Natural killer cell (primary cell): ENCODE data around the gene GMCL2. TPM values are rescaled to one million over a fixed set of nuclear protein-coding genes. Genes with fewer than 3 reads are reported as not detected.
A peak's percentile ranks its signal among the peaks of the same experiment; 100 is the strongest.

ENCODE experiments used
- ATAC-seq, 3 donors: fragments of 150-1000 bp in 2 of 3; fragments of 200-7000 bp in 1 of 3; cut with Tn5 transposase; 1 replicate in 1 of 3; 2 replicates in 2 of 3; pipeline ENCODE4 v1.10.0; 2021; ENCODE audit warnings: mild to moderate bottlenecking in 2 of 3, moderate library complexity in 2 of 3
- DNase-seq, 2 donors: peaks; one replicate each; pipeline versions ENCODE4 v3.0.0 to v3.0.0-alpha.2; 2013 to 2021; ENCODE audit warnings: mixed read lengths in 1 of 2
- H3K27ac ChIP-seq: one replicate; pipeline ENCODE4 v1.5.1; 2013; ENCODE audit warnings: mild to moderate bottlenecking, low read length
- H3K27me3 ChIP-seq: one replicate; pipeline ENCODE4 v1.6.1; 2013; ENCODE audit warnings: low read length; ENCODE audit not compliant: control insufficient read depth, insufficient read depth
- H3K36me3 ChIP-seq: one replicate; pipeline ENCODE4 v1.6.1; 2013; ENCODE audit warnings: low read length; ENCODE audit not compliant: control insufficient read depth, insufficient read depth
- H3K4me1 ChIP-seq: one replicate; pipeline ENCODE4 v1.6.1; 2013; ENCODE audit warnings: low read length; ENCODE audit not compliant: control insufficient read depth, insufficient read depth
- H3K4me3 ChIP-seq: one replicate; pipeline ENCODE4 v1.5.1; 2013; ENCODE audit warnings: low read length
- H3K9me3 ChIP-seq: one replicate; pipeline ENCODE4 v1.6.1; 2013; ENCODE audit warnings: low read length; ENCODE audit not compliant: control insufficient read depth, insufficient read depth
- H3K27ac Mint-ChIP-seq, 2 donors: one replicate each; pipeline ENCODE4 v1.8.0; 2022; ENCODE audit warnings: mild to moderate bottlenecking in 2 of 2, mixed read lengths in 2 of 2, moderate library complexity in 1 of 2
- H3K27me3 Mint-ChIP-seq, 2 donors: one replicate each; pipeline ENCODE4 v1.8.0; 2022; ENCODE audit warnings: low read depth in 2 of 2, mixed read lengths in 2 of 2
- H3K36me3 Mint-ChIP-seq: one replicate; pipeline ENCODE4 v1.8.0; 2022; ENCODE audit warnings: mixed read lengths
- H3K4me1 Mint-ChIP-seq, 2 donors: one replicate each; pipeline ENCODE4 v1.8.0; 2022; ENCODE audit warnings: mixed read lengths in 2 of 2
- H3K4me3 Mint-ChIP-seq: one replicate; pipeline ENCODE4 v1.8.0; 2022; ENCODE audit warnings: mild to moderate bottlenecking, moderate library complexity, mixed read lengths
- H3K9me3 Mint-ChIP-seq, 2 donors: one replicate each; pipeline ENCODE4 v1.8.0; 2022; ENCODE audit warnings: mixed read lengths in 2 of 2
- WGBS: methylation state at CpG from one replicate; pipeline ENCODE4 v1.1.7; 2013; ENCODE audit warnings: missing lambda C conversion rate; ENCODE audit not compliant: insufficient coverage; 5-methylcytosine and 5-hydroxymethylcytosine counted together
- intact Hi-C: fragments of 100-400 bp; cut with micrococcal nuclease; formaldehyde crosslinking; loops from one replicate; pipeline ENCODE4 v1.14.2; 2022
- total RNA-seq, 4 donors: library from RNA; stranded (reverse); fragments of 120-200 nt in 1 of 4; gene quantifications; one replicate each; pipeline versions ENCODE4 v1.2.3 to v1.2.4, GENCODE V29; 2013 to 2022
- TF ChIP-seq, protein P1 (sequence below): fragments of 200-600 bp; IDR thresholded peaks from one replicate; pipeline ENCODE4 v1.8.0; 2022; ENCODE audit warnings: antibody characterized with exemption

The GMCL2 gene
- total RNA-seq, 3 donors from 2014 or later (not counting 1 experiment from before 2014, with no cell fraction given): not detected

DNA sequence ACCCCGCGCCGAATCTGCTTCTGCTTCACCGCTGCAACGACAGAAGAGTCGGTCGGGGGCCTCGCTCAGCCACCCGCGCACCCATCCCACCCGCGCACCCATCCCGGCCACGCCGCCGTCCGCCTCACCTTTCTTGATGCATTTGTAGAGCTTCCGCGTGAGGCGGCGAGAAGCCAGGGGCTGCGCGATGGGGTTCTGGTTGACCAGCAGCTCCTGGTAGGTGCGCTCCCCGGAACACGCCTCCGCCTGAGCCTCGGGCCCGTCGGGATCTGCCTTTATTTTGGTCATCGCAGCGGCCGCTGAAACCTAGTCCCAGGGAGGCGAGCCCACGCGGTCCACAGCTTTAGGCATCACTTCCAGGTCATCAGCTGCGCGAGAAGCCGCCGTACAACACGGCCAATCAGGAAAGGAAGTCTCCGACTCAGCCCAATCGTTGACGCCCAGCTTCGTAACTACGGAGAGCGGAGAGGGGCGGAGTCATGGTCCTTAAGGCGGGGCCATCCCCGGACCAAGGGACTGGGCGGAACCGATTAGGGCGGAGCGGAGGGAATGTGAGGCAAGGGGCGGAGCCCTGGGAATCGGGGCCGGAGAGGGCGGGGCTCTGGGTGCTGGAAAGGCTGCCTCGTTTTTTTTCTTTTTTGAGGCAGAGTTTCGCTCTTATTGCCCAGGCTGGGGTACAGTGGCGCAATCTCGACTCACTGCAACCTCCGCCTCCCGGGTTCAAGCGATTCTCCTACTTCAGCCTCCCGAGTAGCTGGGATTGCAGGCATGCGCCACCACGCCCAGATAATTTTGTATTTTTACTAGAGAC is 33.4 kb downstream of the GMCL2 start, which contains the start of gene NHP2:
Gene NHP2, minus strand, starts transcription at position 356 of the 811 bp plus-strand sequence. Its CDS starts 68 bp downstream, at position 288.
- Mint-ChIP-seq H3K27me3 (no peaks in the 10 kb centered on the region), H3K4me3 (peak within 1 kb of the TSS; percentile 98), H3K4me1 (peaks cover 19 to 23% of the 10 kb centered on the region in 2 donors), H3K36me3 (no peaks in the 10 kb centered on the region), H3K27ac (peak within 1 kb of the TSS; percentile 89 to 93), H3K9me3 (no peaks in the 10 kb centered on the region)
- ATAC-seq (peak; percentile 98 to 100 (median 99)), DNase-seq (peak; percentile 92 to 99)
- intact Hi-C loops: loop anchor here (2.0 kb wide), 1 partner anchor 39 kb away; no protein-coding TSS in a partner anchor
- TF ChIP-seq, protein P1, sequence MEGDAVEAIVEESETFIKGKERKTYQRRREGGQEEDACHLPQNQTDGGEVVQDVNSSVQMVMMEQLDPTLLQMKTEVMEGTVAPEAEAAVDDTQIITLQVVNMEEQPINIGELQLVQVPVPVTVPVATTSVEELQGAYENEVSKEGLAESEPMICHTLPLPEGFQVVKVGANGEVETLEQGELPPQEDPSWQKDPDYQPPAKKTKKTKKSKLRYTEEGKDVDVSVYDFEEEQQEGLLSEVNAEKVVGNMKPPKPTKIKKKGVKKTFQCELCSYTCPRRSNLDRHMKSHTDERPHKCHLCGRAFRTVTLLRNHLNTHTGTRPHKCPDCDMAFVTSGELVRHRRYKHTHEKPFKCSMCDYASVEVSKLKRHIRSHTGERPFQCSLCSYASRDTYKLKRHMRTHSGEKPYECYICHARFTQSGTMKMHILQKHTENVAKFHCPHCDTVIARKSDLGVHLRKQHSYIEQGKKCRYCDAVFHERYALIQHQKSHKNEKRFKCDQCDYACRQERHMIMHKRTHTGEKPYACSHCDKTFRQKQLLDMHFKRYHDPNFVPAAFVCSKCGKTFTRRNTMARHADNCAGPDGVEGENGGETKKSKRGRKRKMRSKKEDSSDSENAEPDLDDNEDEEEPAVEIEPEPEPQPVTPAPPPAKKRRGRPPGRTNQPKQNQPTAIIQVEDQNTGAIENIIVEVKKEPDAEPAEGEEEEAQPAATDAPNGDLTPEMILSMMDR: no peak
- peak within 1 kb of the TSS; percentile 11 for H3K27ac ChIP-seq
- H3K4me1 ChIP-seq: peaks cover 20% of the 10 kb centered on the region
- no peaks in the 10 kb centered on the region for H3K9me3 ChIP-seq
- 2% methylated on average over 68 of the region's 68 CpGs for WGBS
- peaks cover 28% of the 10 kb centered on the region for H3K36me3 ChIP-seq
- no peaks in the 10 kb centered on the region for H3K27me3 ChIP-seq
- H3K4me3 ChIP-seq: peak within 1 kb of the TSS; percentile 54

DNA sequence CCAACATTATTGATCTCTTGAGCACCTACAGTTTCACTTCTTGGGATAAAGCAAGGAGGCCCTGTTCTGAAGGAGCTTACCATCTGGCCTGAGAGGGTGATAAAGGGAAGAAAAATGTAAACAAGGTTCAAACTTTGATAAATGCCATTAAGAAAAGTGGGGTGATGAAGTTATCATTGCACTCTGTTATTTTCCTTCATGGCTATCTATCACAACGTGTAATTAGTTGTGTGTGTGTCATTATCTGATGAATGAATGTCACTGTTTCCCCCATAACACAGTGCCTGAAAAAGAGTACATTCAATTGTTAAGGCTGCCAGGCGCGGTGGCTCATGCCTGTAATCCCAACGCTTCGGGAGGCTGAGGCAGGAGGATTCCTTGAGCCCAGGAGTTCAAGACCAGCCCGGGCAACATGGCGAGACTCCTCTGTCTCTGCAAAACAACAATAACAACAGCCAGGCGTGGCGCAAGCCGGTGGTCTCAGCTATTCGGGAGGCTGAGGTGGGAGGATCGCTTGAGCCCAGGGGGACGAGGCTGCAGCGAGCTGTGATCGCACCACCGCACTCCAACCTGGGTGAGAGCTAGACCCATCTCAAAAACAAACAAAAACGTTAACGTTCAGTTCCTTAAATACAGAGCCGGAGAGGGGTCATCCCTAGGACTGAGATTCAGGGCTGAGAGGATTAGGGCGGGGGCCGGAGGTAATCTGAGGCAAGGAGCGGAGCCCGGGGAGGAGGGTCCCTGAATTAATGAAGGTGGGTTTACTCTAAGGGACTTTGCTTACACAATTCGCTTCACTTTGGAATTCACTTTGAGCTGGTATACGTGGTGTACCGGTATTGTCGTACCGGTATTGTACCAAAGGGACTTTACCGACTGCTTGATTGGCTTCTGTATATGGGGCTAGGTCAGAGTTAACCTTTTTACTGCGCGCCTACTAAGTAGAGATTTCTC is 34.4 kb downstream of the GMCL2 start:
- no peak overlapping the region for H3K27ac ChIP-seq
- no peaks in the 10 kb centered on the region for H3K9me3 ChIP-seq
- peak overlapping the region; percentile 54 for H3K4me3 ChIP-seq
- Mint-ChIP-seq H3K4me1 (peaks cover 19 to 23% of the 10 kb centered on the region in 2 donors), H3K27ac (peak overlapping the region; percentile 89 to 93), H3K27me3 (no peaks in the 10 kb centered on the region), H3K4me3 (peak overlapping the region; percentile 98), H3K36me3 (peaks cover 6% of the 10 kb centered on the region), H3K9me3 (no peaks in the 10 kb centered on the region)
- H3K4me1 ChIP-seq: peaks cover 20% of the 10 kb centered on the region
- TF ChIP-seq, protein P1: no peak
- H3K36me3 ChIP-seq: peaks cover 37% of the 10 kb centered on the region
- DNase-seq (no peak), ATAC-seq (no peak)
- 58% methylated on average over 30 of the region's 31 CpGs for WGBS
- intact Hi-C loops: loop anchor here (2.0 kb wide), 1 partner anchor 38 kb away; no protein-coding TSS in a partner anchor
- no peaks in the 10 kb centered on the region for H3K27me3 ChIP-seq

GRCh38 chr5:178150977-178151734 is 36.0 kb downstream of the GMCL2 start:
- WGBS: 95% methylated on average over 11 of the region's 11 CpGs
- Histone ChIP-seq H3K4me3 (no peak overlapping the region), H3K9me3 (no peaks in the 10 kb centered on the region), H3K4me1 (peaks cover 20% of the 10 kb centered on the region), H3K36me3 (peaks cover 49% of the 10 kb centered on the region), H3K27me3 (no peaks in the 10 kb centered on the region), H3K27ac (no peak overlapping the region)
- H3K9me3 Mint-ChIP-seq: no peaks in the 10 kb centered on the region
- H3K27ac Mint-ChIP-seq: peak overlapping the region in 1 of 2 donors; percentile 63
- TF ChIP-seq, protein P1: no peak
- intact Hi-C loops: no loop called here
- no peak for DNase-seq
- no peaks in the 10 kb centered on the region for H3K27me3 Mint-ChIP-seq
- peak overlapping the region; percentile 56 for H3K4me3 Mint-ChIP-seq
- peaks cover 6% of the 10 kb centered on the region for H3K36me3 Mint-ChIP-seq
- peaks cover 19 to 23% of the 10 kb centered on the region in 2 donors for H3K4me1 Mint-ChIP-seq
- ATAC-seq: no peak
